Neutrophil (primary cell): ENCODE results near the gene TIMD4.

Experiments used
- H3K27ac ChIP-seq: fragments of 200-600 bp; sonication (generic); 2 replicates; pipeline ENCODE4 v1.5.1; 2016; ENCODE audit warnings: mild to moderate bottlenecking, moderate library complexity
- H3K27me3 ChIP-seq: fragments of 200-600 bp; sonication (generic); 2 replicates; pipeline ENCODE4 v1.6.0; 2016; ENCODE audit warnings: mild to moderate bottlenecking
- H3K36me3 ChIP-seq: fragments of 200-600 bp; sonication (generic); 2 replicates; pipeline ENCODE4 v1.5.1; 2017
- H3K4me1 ChIP-seq, 2 experiments: fragments of 200-600 bp in 1 of 2; sonication (generic) in 1 of 2; 1 replicate in 1 of 2; 2 replicates in 1 of 2; pipeline versions ENCODE4 v1.5.1 to v1.6.1; 2013 to 2016; ENCODE audit warnings: low read depth in 1 of 2, low read length in 1 of 2, mild to moderate bottlenecking in 1 of 2, moderate library complexity in 1 of 2; ENCODE audit not compliant: control insufficient read depth in 1 of 2, insufficient read depth in 1 of 2
- H3K4me3 ChIP-seq, 2 experiments: fragments of 200-600 bp in 1 of 2; sonication (generic) in 1 of 2; 1 replicate in 1 of 2; 2 replicates in 1 of 2; pipeline ENCODE4 v1.5.1; 2013 to 2016; ENCODE audit warnings: low read depth in 1 of 2, low read length in 1 of 2, mild to moderate bottlenecking in 1 of 2, moderate library complexity in 1 of 2
- H3K9me3 ChIP-seq: fragments of 200-600 bp; sonication (generic); 2 replicates; pipeline ENCODE4 v1.5.1; 2016
- TF ChIP-seq, protein P1 (sequence below): fragments of 200-600 bp; sonication (generic); IDR thresholded peaks from 2 replicates; pipeline ENCODE4 v1.5.1; 2016; ENCODE audit warnings: antibody characterized with exemption

TIMD4 gene

GRCh38 chr5:156893517-156893916, 69.5 kb downstream of the TIMD4 start:
- Histone ChIP-seq H3K4me3 (no peak overlapping the region), H3K27me3 (no peaks in the 10 kb centered on the region), H3K27ac (no peak overlapping the region), H3K4me1 (no peaks in the 10 kb centered on the region), H3K9me3 (no peaks in the 10 kb centered on the region), H3K36me3 (no peaks in the 10 kb centered on the region)
- TF ChIP-seq, protein P1, sequence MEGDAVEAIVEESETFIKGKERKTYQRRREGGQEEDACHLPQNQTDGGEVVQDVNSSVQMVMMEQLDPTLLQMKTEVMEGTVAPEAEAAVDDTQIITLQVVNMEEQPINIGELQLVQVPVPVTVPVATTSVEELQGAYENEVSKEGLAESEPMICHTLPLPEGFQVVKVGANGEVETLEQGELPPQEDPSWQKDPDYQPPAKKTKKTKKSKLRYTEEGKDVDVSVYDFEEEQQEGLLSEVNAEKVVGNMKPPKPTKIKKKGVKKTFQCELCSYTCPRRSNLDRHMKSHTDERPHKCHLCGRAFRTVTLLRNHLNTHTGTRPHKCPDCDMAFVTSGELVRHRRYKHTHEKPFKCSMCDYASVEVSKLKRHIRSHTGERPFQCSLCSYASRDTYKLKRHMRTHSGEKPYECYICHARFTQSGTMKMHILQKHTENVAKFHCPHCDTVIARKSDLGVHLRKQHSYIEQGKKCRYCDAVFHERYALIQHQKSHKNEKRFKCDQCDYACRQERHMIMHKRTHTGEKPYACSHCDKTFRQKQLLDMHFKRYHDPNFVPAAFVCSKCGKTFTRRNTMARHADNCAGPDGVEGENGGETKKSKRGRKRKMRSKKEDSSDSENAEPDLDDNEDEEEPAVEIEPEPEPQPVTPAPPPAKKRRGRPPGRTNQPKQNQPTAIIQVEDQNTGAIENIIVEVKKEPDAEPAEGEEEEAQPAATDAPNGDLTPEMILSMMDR: no peak

DNA sequence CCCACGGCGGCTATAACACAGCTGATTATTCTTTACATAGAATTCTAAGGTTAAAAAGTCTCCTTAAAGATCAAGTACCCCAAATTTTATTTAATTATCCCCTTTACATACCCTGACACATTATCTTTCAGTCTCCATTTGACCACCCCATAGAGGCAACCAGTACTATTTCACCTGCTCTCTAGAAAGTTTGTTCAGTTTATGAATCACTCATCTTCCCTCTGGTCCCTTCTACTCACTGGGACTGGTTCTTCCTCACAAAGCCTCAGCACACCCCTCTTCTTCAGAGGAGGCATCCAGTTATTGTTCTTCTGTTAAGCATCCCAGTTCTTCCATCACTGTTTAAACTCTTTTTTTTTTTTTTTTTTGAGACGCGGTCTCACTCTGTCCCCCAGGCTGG, 70.2 kb downstream of the TIMD4 start:
- Histone ChIP-seq H3K36me3 (no peaks in the 10 kb centered on the region), H3K27me3 (no peaks in the 10 kb centered on the region), H3K9me3 (no peaks in the 10 kb centered on the region), H3K4me1 (no peaks in the 10 kb centered on the region), H3K27ac (no peak overlapping the region), H3K4me3 (no peak overlapping the region)
- TF ChIP-seq, protein P1: no peak

- Histone ChIP-seq H3K4me3 (no peak overlapping the region), H3K36me3 (no peaks in the 10 kb centered on the region), H3K9me3 (no peaks in the 10 kb centered on the region), H3K4me1 (no peaks in the 10 kb centered on the region), H3K27me3 (no peaks in the 10 kb centered on the region), H3K27ac (no peak overlapping the region)
- TF ChIP-seq, protein P1: no peak
Observed at GRCh38 chr5:156892223-156892622, 70.8 kb downstream of the TIMD4 start.

DNA sequence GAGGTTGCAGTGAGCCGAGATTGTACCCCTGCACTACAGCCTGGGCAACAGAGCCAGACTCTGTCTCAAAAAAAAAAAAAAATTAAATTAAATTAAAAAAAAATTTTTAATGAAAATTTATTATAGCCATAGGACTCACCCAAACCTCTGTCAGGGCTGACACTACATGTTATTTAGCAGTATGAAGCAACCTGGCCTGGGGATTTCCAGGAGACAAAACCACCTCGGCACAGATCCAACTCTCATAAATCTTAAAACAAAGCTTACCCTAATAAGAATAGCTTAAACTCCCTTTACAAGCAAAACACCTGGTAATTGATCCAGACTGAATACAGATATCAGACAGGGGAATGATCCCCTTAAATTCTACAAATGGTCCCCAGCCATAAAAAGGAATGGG, 74.5 kb downstream of the TIMD4 start:
- TF ChIP-seq, protein P1: no peak
- no peak overlapping the region for H3K4me3 ChIP-seq
- no peaks in the 10 kb centered on the region for H3K36me3 ChIP-seq
- no peaks in the 10 kb centered on the region for H3K4me1 ChIP-seq
- H3K9me3 ChIP-seq: no peaks in the 10 kb centered on the region
- H3K27me3 ChIP-seq: no peaks in the 10 kb centered on the region
- no peak overlapping the region for H3K27ac ChIP-seq

DNA sequence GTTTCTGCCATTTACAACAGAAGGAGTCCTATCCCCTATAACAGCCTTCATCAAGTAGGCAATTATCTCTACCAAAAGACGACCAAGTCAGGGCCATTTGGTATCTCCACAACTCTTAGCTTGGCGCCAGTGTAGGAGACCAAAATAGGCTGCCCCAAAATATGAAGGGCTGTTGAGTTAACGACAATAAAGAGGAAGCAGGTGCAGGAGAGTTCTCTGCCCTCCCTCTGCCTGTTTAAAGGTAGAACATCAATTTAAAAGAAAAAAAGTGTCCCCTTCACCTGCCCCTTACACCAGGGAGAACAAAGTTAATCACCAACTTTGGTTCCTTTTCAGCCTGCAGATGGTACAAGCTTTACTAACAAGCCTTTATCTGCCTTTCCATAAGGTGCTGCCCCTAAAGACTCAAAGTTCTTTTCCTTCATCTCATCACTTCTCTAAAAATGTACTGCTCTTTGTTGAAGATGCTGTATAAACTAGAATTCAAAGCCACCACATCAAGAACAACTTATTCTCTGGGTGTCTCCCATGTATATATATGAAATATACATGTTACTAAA, 79.6 kb downstream of the TIMD4 start:
- Histone ChIP-seq H3K27ac (no peak overlapping the region), H3K27me3 (no peaks in the 10 kb centered on the region), H3K36me3 (no peaks in the 10 kb centered on the region), H3K9me3 (no peaks in the 10 kb centered on the region), H3K4me1 (no peaks in the 10 kb centered on the region), H3K4me3 (no peak overlapping the region)
- TF ChIP-seq, protein P1: no peak
